ENCODE data around the gene KIF18B. TPM values are rescaled to one million over a fixed set of nuclear protein-coding genes. Genes with fewer than 3 reads are reported as not detected.

KIF18B gene
- total and polyA plus RNA-seq, 2 of the 13 experiments (the other 11 are each of a cell fraction or from before 2014, with no cell fraction given): 15.2 to 15.3 TPM

DNA sequence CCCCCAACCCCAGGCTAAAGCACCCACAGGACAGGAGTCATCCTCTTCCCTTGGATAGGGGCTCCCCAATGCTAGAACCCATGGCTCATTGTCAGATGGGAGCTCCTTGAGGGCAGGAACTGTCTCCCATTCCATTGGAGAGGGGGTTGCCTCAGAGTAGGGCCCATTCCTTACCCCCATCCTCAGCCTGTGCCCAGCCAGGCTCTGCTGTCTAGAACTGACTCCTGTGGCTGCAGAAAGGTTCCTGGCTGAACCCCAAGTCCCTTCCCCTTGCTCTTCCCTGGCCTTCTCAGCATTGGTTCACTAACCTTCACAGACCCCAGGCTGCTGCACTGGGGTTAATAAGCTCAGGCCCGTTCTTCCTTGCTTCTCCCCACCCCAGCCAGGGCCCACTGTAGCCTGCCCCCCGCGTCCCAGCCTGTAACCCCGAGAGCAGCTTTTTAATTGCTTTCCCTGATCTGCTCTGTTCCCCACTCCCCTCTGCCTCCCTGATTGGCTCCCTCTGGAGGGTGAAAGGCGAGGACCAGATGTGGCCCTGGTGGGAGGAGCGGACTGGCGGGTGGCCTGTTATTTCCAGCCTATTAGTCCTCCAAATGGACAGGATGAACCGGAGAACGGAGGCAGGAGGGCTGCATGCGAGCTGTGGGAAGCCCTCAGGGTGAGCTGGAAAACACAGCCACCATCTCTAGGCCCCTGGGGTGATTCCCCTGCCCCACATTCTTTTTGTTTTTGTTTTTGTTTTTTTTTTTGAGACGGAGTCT lies 26.3 kb downstream of the KIF18B start:
- peaks cover 4 to 7% of the 10 kb centered on the region in 2 experiments; a peak in 1 of 5 replicates for H3K36me3 ChIP-seq (replicated peaks in 1 of 2; ENCODE audit: control insufficient read depth in 1 of 2, insufficient read depth in 2 of 2, low read length in 2 of 2)
- ATAC-seq: peak; percentile 57
- H3K9ac ChIP-seq (ENCODE audit: insufficient read depth, low read depth, low read length): no peak overlapping the region
- BruUV-seq (replicated peaks): no TSS peak
- no peak overlapping the region for H2AFZ ChIP-seq (ENCODE audit: low read length)
- H3K4me3 ChIP-seq (replicated peaks in 1 of 3; ENCODE audit: insufficient read depth in 1 of 3, low read depth in 2 of 3, low read length in 3 of 3): no peak overlapping the region
- H3K27ac ChIP-seq (ENCODE audit: extremely low read length, insufficient read depth, low read length): no peak overlapping the region
- POLR2A ChIA-PET: interaction anchor here (1.1 to 2.2 kb wide), 4 partner anchors 100 to 227 kb away, joined by 3 to 11 read pairs (median 5); partner anchors contain the start of genes HEXIM1 and NMT1
- peak overlapping the region; percentile 13; the same call in 1 of the 2 replicates for H3K4me2 ChIP-seq (ENCODE audit: low read depth, low read length)
- H3K79me2 ChIP-seq (ENCODE audit: insufficient read depth, low read length): no peaks in the 10 kb centered on the region
- no peaks in the 10 kb centered on the region for H4K20me1 ChIP-seq (ENCODE audit: insufficient read depth, low read length)
- intact Hi-C loops (cut with micrococcal nuclease; ENCODE audit: unreplicated experiment): loop anchor here (2.0 kb wide), 1 partner anchor 41 kb away; no protein-coding TSS in a partner anchor
- WGBS (ENCODE audit: low lambda C conversion rate): 16% methylated on average over 11 of the region's 11 CpGs
- H3K4me1 ChIP-seq (ENCODE audit: insufficient read depth, low read length): peaks cover 18% of the 10 kb centered on the region
- H3K27me3 ChIP-seq (ENCODE audit: control insufficient read depth in 1 of 2, insufficient read depth in 2 of 2, low read length in 2 of 2): peaks cover 9 to 30% of the 10 kb centered on the region in 2 experiments; a peak in 4 of 5 replicates
- in situ Hi-C loops (cut with HindIII; ENCODE audit: extremely low pct_ligation_motif_present, low pct_unique_long_range_greater_than_20kb): loop anchor here (5.0 to 10.0 kb wide), 3 partner anchors 41 to 183 kb away; no protein-coding TSS in a partner anchor
- no peaks in the 10 kb centered on the region for H3K9me3 ChIP-seq (ENCODE audit: low read length)
- CTCF ChIA-PET (ENCODE audit: low intra/inter-chr PET ratio, low total read pairs): interaction anchor here (1.4 to 2.8 kb wide), 2 partner anchors 96 to 101 kb away, joined by 5 to 24 read pairs; no protein-coding TSS in a partner anchor
- no peak for FAIRE-seq
- DNase-seq (ENCODE audit: low spot score): no peak
- TF ChIP-seq, protein P1, sequence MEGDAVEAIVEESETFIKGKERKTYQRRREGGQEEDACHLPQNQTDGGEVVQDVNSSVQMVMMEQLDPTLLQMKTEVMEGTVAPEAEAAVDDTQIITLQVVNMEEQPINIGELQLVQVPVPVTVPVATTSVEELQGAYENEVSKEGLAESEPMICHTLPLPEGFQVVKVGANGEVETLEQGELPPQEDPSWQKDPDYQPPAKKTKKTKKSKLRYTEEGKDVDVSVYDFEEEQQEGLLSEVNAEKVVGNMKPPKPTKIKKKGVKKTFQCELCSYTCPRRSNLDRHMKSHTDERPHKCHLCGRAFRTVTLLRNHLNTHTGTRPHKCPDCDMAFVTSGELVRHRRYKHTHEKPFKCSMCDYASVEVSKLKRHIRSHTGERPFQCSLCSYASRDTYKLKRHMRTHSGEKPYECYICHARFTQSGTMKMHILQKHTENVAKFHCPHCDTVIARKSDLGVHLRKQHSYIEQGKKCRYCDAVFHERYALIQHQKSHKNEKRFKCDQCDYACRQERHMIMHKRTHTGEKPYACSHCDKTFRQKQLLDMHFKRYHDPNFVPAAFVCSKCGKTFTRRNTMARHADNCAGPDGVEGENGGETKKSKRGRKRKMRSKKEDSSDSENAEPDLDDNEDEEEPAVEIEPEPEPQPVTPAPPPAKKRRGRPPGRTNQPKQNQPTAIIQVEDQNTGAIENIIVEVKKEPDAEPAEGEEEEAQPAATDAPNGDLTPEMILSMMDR (CRISPR knock-in tag; IDR thresholded peaks at IDR 0.05): peak; percentile 50
- TF ChIP-seq, protein P2, sequence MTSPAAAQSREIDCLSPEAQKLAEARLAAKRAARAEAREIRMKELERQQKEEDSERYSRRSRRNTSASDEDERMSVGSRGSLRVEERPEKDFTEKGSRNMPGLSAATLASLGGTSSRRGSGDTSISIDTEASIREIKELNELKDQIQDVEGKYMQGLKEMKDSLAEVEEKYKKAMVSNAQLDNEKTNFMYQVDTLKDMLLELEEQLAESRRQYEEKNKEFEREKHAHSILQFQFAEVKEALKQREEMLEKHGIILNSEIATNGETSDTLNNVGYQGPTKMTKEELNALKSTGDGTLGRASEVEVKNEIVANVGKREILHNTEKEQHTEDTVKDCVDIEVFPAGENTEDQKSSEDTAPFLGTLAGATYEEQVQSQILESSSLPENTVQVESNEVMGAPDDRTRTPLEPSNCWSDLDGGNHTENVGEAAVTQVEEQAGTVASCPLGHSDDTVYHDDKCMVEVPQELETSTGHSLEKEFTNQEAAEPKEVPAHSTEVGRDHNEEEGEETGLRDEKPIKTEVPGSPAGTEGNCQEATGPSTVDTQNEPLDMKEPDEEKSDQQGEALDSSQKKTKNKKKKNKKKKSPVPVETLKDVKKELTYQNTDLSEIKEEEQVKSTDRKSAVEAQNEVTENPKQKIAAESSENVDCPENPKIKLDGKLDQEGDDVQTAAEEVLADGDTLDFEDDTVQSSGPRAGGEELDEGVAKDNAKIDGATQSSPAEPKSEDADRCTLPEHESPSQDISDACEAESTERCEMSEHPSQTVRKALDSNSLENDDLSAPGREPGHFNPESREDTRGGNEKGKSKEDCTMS (CRISPR knock-in tag; conservative IDR thresholded peaks at IDR 0.05): no peak
- TF ChIP-seq ZNF263 (CRISPR knock-in tag; IDR thresholded peaks at IDR 0.05) (0 out of 2 replicates have a peak, but pooled peaks have one; percentile 17), MTA1 (CRISPR knock-in tag; IDR thresholded peaks at IDR 0.05; ENCODE audit: borderline replicate concordance) (no peak), ZNF136 (CRISPR knock-in tag; IDR thresholded peaks at IDR 0.05; ENCODE audit: low read depth) (no peak), POLR2AphosphoS2 (IDR thresholded peaks at IDR 0.05; ENCODE audit: low read depth, low read length) (no peak), ZSCAN20 (CRISPR knock-in tag; IDR thresholded peaks at IDR 0.05; ENCODE audit: borderline replicate concordance) (no peak), ZNF598 (CRISPR knock-in tag; IDR thresholded peaks at IDR 0.05; ENCODE audit: borderline replicate concordance) (no peak)
- TF ChIP-seq, protein P3, sequence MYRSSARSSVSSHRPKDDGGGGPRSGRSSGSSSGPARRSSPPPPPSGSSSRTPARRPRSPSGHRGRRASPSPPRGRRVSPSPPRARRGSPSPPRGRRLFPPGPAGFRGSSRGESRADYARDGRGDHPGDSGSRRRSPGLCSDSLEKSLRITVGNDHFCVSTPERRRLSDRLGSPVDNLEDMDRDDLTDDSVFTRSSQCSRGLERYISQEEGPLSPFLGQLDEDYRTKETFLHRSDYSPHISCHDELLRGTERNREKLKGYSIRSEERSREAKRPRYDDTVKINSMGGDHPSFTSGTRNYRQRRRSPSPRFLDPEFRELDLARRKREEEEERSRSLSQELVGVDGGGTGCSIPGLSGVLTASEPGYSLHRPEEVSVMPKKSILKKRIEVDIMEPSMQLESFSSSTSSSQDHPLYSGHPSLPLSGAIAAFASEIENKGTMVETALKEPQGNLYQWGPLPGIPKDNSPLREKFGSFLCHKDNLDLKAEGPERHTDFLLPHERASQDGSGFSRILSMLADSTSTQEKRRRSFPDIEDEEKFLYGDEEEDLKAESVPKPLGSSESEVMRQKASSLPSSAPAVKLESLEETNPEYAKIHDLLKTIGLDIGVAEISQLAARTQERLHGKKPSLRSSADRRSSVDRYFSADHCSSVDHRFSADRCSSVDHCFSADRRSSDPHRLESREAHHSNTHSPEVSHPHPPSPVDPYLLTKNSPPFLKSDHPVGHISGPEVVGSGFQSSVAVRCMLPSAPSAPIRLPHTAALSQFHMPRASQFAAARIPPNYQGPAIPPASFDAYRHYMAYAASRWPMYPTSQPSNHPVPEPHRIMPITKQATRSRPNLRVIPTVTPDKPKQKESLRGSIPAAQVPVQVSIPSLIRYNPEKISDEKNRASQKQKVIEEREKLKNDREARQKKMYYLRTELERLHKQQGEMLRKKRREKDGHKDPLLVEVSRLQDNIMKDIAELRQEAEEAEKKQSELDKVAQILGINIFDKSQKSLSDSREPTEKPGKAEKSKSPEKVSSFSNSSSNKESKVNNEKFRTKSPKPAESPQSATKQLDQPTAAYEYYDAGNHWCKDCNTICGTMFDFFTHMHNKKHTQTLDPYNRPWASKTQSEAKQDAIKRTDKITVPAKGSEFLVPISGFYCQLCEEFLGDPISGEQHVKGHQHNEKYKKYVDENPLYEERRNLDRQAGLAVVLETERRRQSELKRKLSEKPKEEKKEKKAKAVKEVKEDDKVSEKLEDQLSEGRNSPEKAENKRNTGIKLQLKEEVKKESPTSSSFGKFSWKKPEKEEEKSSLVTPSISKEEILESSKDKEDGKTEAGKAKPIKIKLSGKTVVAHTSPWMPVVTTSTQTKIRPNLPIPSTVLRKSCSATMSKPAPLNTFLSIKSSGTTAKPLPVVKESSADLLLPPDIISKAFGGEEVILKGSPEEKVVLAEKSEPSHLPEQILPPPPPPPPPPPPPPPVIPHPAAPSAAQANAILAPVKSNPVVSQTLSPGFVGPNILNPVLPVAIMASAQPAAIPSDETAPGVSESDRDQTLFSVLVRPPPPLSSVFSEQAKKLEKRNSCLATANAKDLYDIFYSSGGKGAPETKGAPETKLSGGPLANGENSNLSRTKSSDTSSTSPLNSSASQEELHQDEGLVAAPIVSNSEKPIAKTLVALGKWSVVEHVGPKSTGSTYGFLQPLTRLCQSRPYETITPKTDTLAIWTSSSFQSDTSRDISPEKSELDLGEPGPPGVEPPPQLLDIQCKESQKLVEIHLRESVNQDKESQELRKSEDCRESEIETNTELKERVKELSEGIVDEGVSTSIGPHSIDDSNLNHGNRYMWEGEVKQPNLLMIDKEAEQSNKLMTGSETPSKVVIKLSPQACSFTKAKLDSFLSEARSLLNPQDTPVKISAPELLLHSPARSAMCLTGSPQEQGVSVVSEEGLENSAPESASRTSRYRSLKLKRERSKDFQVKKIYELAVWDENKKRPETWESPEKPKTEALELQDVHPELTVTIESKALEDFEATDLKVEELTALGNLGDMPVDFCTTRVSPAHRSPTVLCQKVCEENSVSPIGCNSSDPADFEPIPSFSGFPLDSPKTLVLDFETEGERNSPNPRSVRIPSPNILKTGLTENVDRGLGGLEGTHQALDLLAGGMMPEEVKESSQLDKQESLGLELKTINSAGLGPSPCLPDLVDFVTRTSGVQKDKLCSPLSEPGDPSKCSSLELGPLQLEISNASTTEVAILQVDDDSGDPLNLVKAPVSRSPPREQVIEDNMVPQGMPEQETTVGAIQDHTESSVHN (CRISPR knock-in tag; IDR thresholded peaks at IDR 0.05): no peak
